Upper lobe of left lung (tissue), 4 donors: ENCODE results near the gene NIN.

ENCODE experiments used
- CTCF ChIP-seq, 6 experiments: fragments of 450-650 bp in 4 of 6; fragments of 200-600 bp in 2 of 6; sonication (generic) in 2 of 6; IDR thresholded peaks; one replicate each; pipeline ENCODE4 v1.5.1; 2016 to 2019; ENCODE audit warnings: antibody characterized with exemption in 6 of 6
- EP300 ChIP-seq, 4 donors: sonication (generic); formaldehyde crosslinking; IDR thresholded peaks; one replicate each; pipeline ENCODE4 v1.5.1; 2017; ENCODE audit warnings: antibody characterized with exemption in 4 of 4, control low read depth in 2 of 4
- POLR2A ChIP-seq, 4 donors: fragments of 450-650 bp; IDR thresholded peaks; one replicate each; pipeline ENCODE4 v1.5.1; 2016 to 2017; ENCODE audit warnings: antibody characterized with exemption in 4 of 4, mild to moderate bottlenecking in 2 of 4

GRCh38 chr14:50728836-50729235 lies 102.1 kb downstream of the NIN start:
- TF ChIP-seq EP300 (IDR thresholded peaks at IDR 0.05): no peak
- TF ChIP-seq POLR2A (IDR thresholded peaks at IDR 0.05): no peak
- no peak for TF ChIP-seq CTCF (IDR thresholded peaks at IDR 0.05)
